ENCODE measurements around the gene CALN1.
"Not testable (repeated sequence)": the region's sequence is repeated elsewhere in the genome, so short reads cannot be mapped to it uniquely, and the experiment has no call there.

Gene CALN1

DNA sequence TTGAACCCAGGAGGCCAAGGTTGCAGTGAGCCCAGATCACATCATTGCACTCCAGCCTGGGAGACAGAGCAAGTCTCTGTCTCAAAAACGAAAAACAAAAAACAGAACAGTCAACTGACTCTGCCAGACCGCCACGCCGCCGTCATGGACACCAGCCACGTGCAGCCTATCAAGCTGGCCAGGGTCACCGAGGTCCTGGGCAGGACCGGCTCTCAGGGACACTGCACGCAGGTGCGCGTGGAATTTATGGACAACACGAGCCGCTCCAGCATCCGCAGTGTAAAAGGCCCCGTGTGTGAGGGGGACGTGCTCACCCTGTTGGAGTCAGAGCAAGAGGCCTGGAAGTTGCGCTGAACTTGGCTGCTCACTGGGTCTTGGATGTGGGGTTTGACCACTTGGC is 470.0 kb downstream of the CALN1 start:
- DNase-seq = no peak

DNA sequence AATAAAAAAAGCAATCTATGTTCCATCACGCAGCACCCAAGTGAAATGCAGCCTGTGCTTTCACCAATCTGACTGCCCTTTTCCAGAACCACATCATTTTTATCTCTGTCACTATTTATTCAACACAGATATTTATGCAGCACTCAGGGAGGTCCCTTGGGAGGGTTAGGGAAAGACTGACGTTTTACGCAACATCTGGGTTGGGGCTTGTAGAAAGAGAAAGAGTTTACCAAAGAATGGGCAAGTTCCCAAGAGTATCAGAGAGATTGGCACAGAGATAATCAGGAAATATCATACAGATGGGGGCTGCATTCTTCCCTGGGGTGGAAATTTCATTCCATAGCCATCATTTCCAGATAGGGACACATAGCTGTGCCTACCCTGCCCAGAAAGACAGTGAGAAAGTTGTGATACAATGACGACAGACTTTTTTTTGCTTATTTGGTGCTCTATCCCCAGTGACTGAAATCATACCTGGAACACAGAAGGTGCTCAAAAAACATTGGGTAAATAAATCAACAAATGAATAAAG is 474.2 kb downstream of the CALN1 start:
- DNase-seq = peak; percentile 11

DNA sequence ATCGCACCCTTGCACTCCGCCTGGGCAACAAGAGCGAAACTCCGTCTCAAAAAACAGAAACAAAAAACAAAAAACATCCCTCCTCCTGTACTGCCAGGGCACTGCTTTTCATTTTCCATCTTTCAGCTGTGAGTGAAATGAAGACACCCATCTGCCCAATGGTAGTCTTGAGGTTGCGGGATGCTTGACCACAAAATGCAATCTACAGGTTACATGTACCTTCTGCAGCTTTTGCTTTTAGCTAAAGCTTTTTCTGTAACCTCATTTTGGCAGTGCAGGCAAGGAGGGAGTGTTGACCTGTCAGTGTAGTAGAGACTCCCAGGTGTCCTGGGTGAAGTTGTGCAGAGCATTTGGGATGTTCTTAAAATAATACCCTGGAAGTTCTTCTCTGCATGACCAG is 476.5 kb downstream of the CALN1 start:
- DNase-seq = no peak

DNA sequence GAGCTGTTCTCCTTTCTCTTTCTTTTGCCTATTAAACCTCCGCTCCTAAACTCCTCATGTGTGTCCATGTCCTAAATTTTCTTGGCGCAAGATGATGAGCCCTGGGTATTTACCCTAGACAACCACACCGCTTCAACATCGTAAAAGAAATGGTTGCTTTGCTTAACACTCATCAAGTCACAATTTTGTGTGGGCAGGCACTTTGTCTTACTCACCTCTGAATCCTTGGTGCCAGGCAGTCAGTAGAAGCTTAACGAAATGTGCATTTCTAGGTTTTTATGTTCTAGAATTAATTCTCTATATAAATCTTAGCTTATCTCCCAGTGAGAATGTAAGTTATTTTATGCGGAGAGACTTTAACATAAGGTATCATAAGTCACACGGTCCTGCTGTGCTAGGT is 478.7 kb downstream of the CALN1 start:
- DNase-seq = no peak

DNA sequence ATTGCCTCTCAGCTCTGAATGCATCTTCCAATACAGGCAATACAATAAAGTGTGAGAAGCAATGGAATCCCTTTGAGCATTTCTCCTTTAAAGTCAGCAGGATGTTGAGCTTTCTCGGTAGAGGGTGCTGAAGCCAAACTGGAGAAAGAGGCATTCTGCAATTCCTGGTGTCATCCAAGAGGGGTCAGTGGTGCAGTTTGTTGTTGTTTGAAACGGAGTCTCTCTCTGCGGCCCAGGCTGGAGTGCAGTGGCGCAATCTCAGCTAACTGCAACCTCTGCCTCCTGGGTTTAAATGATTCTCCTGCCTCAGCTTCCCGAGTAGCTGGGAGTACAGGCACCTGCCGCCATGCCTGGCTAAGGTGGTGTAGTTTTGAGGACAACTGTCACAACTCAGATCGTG is 486.5 kb downstream of the CALN1 start:
- no peak for DNase-seq

DNA sequence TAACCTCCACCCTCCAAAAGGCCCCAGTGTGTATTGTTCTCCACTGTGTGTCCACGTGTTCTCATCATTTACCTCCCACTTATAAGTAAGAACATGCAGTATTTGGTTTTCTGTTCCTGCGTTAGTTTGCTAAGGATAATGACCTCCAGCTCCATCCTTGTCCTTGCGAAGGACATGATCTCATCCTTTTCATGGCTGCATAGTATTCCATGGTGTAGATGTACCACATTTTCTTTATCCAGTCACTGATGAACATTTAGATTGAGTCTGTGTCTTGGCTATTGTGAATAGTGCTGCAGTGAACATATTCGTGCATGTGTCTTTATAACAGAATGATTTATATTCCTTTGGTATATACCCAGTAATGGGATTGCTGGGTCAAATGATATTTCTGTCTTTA is 497.9 kb downstream of the CALN1 start:
- DNase-seq = not testable (repeated sequence)

DNA sequence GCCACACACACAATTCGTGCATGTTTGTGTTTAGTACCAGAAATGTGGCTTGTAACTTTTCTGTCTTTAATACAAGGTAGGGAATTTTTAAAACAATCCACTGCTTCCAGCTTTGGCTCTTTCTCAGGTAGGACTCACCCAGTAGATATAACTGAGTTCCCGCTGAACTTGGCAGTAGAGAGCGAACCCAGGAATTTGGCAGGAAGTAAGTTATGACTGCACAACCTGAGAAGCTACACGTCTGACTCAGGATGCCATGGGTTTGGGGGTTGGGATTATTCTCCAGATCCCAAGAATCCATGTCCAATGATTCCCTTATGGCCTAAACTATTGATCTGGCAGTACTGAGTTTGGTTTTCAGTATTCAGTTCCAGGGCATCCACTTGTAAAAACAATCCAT is 499.7 kb downstream of the CALN1 start:
- DNase-seq = peak; percentile 2

DNA sequence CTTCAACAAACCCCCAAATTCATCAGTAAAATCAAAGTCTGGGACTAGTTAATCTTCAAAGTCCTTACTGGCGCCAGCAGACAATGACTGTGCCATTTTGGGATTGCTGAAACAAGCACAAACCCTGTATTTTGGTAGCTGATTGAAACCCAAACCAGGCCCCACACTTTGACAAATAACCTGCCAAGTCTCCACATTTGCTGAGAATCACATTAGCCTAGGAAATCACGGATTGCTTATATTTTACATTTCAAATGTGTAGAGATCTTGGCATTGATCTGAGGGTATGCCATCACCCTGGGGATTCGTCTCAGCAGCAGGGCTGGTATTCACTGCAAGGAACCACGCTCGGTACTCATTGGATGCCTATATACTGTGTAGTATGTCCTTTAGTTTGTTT is 501.1 kb downstream of the CALN1 start:
- DNase-seq = no peak

DNA sequence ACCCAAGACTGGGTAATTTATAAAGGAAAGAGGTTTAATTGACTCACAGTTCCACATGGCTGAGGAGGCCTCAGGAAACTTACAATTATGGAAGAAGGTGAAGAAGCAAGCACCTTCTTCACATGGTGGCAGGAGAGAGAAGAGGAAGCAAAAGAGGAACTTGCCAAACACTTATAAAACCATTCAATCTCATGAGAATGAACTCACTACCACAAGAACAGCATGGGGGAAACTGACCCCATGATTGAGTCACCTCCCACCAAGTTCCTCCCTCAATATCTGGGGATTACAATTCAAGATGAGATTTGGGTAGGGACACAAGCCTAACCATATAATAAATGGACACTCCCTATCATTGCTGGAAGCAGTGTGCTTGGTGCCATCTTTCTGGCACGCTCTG is 506.3 kb downstream of the CALN1 start:
- no peak for DNase-seq

DNA sequence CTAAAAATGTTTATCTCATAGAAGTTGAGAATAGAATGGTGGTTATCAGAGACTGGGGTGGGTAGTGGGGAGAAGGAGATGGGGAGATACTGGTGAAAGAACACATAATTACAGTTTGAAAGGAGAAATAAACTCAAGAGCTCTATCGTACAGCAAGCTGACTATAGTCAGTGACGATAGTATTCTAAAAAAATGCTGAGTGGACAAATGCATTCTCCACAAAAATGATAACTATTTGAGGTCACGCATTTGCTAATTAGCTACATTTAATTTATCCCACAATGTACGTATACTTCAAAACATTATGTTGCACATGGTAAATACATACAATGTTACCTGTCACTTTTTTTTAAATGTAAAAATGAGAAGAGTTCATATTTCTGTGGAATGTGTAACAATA is 507.7 kb downstream of the CALN1 start:
- DNase-seq = no peak

DNA sequence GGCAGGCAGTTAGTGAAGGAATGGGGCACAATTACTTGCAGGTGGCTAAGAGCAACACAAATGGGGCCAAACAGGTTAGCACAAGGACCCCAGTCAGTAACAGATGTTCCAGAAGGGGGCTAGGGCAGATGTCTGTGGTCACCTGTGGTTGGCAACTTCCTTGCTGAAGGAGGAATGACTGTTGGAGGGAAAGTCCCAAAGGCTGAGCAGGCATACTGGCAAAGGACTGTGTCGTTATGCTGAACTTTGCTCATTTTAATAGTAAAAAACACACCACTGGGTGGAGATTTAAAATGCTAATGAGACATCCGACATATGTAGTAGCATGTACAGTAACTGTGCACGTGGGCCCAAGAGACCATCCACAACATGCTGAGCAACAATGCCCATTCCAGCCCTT is 511.6 kb downstream of the CALN1 start:
- DNase-seq = no peak

DNA sequence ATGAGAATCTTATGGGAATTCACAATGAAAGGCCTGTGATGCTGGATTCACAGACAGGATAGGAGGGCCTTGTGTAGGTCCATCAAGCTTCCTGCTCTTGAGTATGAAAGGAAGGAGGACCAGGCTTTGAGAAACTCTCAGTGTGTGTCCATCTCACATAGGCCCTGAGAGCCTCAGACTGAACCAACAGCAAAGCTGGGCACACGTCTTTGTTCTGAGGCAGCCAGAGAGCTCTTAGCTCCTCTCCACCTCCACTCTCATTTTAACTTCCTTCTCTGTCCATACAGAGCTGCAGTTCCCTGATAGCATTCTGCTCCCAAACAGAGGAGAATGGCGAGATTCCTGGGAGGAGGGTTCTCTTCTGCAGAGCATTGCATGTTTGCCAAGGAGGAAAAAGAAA is 515.6 kb downstream of the CALN1 start:
- DNase-seq = no peak

DNA sequence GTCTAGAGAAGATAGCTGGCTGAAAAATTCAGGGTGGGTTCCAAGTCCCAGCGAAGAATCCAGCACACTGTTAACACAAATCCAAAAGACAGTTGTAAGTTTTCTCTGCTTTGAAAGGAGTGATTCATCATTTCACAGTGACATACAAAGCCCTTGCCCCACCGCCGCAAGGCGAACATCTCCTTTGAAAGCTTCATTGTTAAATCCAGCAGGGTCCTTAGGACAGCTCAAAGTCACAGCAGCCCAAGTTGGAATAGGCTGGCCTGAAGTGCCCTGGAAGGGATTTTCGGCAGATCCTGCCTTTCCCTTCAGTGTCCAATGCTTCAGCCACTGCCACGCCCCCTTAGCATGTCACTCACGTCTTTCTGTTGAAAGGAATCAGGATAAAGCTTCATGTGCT is 526.1 kb downstream of the CALN1 start:
- no peak for DNase-seq

DNA sequence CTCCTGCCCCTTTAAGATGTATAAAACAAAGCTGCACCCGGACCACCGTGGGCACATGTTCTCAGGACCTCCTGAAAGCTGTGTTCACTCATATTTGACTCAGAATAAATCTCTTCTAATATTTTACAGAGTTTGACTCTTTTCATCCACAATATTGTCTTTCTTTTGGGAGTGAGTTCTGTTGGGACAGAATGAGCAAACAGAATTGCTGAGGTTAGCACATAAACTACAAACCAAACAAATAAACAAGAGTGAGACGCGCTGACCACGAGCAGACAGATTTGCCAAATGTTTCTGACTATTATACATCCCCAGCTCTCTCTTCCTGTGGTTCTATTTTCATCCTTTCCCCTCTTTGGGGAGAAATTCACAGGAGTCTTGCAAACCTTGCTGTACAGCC is 526.7 kb downstream of the CALN1 start:
- DNase-seq = no peak

DNA sequence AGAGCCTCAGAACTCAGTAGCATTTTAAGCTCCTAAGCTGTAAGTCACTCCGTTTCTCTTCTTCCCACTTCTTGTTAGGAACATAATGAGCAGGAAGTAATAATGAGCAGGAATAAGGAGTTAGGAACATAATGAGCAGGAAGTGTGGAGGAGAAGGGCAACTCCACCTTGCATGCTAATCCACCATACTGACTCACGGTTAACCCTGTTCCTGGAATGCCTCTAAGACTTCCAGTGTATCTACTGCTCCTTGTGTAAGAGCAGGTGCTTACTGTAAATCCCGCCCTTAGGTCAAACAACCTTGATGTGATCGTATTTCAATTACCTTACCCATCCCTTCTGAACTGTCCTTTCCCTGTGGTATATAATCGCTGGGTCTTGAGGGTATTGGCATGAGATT is 528.7 kb downstream of the CALN1 start:
- no peak for DNase-seq

DNA sequence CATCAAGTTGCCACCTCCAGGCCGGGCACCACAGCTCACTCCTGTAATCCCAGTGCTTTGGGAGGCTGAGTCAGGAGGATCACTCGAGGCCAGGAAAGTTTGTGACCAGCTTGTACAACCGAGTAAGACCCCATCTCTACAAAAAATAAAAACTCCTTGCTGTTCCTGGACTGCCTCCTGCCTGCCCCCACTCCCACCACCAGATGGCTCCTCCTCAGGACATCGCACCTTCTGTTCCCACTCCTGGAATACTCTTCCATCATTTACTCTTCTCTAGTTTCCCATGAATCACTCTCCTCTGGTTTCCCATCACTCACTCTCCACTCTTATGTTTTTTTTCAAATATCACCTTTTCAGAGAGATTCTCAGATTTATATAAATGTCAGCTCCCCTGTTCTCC is 540.7 kb downstream of the CALN1 start:
- DNase-seq = no peak

DNA sequence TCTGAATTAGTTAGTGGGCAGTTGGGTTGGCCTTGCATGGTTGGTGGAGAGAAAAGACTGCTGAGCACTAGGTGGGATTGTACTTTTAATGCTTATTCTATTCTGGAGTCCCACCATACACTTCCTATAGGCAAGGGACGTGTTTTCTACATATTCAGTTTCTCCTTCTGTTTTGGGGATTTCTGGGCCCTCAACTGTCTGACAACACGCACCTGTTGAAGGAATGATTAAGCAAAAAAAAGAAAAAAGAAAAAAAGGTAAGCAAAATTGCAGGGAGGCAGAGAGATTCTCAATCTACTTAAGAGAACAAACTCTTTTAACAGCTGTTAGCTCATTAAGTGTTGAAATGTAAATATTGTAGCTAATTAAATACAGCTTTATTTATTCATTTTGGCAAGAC is 541.3 kb downstream of the CALN1 start:
- DNase-seq = no peak

DNA sequence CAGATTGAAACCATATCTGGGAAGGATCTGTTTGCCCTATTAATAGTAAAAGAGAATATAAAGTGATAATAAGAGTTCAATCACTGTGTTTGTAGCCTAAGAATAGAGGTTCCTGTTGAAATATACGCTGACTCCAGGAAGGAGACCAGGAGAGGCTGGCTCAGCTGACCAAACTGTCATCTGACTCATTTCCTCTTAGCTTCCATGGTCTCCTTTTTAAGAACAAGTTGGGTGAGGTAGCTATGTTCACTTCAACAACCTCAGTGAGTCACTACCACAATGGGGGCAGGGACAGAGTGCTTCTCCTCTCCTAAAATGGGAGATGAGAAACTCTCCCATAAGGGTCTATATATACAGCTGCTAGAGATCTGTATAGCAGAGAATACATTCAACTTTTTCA is 543.3 kb downstream of the CALN1 start:
- peak; percentile 93 for DNase-seq

DNA sequence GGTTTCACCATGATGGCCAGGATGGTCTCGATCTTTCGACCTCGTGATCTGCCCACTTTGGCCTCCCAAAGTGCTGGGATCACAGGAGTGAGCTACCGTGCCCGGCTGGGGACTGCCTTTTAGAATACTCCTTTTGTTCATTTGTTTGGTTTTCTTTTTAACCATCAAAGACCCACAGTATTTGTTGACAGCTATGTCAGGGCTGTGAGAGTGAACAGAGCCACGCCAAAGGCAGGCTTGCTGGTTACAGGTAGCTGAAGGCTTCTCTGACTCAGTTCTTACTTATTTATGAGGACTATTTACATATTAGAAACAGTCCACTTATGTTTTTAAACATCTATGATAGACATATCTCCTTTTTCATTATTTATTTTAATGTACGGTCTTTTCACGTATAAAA is 544.5 kb downstream of the CALN1 start:
- no peak for DNase-seq

DNA sequence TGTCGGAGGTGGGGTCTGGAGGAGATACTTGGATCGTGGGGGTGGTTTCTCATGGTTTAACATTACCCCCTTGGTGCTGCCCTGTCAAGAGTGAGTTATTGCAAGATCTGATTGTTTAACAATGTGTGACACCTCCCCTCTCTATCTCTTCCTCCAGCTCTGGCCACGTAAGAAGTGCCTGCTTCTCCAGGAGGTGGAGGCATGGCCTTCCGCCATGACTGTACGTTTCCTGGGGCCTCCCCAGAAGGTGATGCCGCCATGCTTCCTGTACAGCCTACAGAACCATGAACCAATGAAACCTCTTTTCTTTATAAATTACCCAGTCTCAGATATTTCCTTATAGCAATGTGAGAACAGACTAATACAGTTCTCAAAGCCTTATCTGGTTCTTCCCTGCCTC is 547.0 kb downstream of the CALN1 start:
- no peak for DNase-seq

DNA sequence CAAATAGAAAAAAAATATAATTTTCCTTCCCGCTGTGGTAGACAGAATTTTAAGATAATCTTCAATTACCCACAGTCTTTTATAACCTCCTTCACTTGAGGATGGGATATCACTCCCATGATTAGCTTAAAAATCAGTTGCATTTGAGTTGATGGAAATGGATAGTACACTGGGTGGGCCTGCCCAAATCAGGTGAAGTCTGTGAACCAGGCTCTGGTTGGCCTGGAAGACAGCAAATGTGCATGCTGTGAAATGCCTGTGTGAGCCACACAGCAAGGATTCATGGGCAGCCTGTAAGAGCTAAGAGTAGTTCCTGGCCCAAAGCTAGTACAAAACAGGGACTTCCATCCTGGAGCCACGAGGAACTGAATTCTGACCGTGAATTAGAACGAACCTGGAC is 548.0 kb downstream of the CALN1 start:
- DNase-seq = no peak

DNA sequence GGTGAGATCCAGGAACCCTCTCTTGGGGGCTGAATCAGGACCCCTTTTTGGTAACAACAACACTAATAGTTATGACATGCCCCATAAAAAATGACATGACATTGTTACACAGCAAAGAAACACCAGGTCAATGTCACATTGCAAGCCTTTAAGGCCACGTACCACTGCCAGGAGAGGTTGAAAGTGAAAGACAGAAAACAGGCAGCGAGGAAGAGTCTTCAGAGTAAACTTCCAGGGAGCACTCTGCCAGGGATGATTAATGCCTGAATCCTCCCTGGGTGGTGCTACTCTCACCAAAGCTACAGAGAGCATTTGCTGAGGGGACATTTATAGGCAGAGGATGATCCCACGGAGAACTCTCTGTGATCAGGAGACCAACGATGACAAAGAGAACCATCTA is 551.6 kb downstream of the CALN1 start:
- no peak for DNase-seq

DNA sequence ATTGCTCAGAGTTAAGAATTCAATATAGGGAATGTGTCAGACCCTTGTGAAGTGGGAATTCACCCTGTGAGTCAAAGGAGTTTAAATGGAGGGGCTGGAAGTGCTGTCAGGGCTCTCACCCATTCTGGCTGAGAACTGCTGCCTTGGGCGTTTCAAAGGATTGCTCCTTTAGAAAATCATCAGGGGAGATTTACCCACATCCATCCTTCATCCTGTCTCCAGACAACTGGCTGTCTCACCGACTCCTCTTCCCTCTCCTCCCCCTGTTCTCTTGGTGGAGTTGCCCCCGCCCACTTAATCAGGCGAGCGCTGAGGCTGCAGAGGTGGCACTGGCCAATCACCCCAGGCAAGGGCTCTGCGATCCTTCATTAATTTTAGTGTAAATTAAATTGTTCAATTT is 554.8 kb downstream of the CALN1 start:
- DNase-seq = no peak

DNA sequence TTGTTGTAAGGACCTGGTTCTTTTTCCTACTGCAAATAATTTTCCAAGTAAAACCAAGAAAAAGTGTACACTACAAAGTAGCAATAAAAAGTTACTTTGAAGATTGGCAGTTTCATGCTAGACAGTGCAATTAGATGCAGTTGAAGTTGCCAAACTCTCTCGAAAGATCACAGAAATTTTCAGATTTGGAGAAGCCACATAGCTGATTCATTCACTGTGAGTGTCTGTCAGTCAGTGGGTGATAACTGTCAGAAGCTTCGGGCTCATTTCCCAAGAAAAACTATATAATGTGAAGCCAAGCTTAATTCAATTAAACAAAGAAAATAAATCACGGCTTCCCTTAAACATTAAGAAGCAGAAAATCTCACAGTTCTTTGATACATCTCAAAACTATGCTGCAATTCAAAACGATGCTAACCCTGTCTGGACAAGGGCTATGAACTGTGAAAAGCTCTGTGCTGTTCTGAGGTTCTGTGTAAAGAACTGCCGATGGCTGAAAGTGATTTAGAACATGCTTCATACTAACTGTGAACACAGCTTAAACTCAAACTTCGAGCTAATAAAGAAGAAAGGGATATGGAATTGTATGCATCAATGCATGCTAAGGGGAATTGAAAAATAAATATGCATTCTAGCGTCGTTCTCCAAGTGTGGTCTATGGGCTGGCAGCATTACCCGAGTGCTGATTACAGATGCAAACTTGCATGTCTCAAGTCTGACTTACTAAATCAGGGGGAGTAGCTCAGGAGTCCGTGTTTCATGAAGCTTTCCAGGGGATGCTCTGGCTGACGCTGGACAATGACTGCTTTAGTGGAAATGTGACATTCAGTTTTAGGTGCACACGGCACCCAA is 557.4 kb downstream of the CALN1 start:
- peak; percentile 36 for DNase-seq

Data from fibroblast of skin of right quadriceps (primary cell).